ENCODE data around the gene EIF4E3.

GRCh38 chr3:71759401-71759800 lies 34.2 kb upstream of the EIF4E3 start:
- TF ChIP-seq POLR2A (IDR thresholded peaks at IDR 0.05) (no peak), CTCF (IDR thresholded peaks at IDR 0.05) (no peak)
